H1 (cell line): ENCODE results near the gene LRBA. TPM values are rescaled to one million over a fixed set of nuclear protein-coding genes. Genes with fewer than 3 reads are reported as not detected.

Experiments
- CTCF ChIA-PET: fragments of 300-600 bp; sonication (Branson Sonifier 250); formaldehyde crosslinking; loops from one replicate; lab custom pipeline; 2021; ENCODE audit not compliant: partially characterized antibody; lab: Charles Lee
- POLR2A ChIA-PET: fragments of 300-600 bp; sonication (Branson Sonifier 250); formaldehyde crosslinking; loops from one replicate; lab custom pipeline; 2021; ENCODE audit warnings: inconsistent platforms; ENCODE audit not compliant: partially characterized antibody; lab: Charles Lee
- DNase-seq, 2 experiments: peaks; one replicate each; pipeline versions ENCODE4 v3.0.0 to v3.0.0-alpha.2; 2010 to 2022; ENCODE audit warnings: low spot score in 2 of 2, low read depth in 1 of 2, mixed read lengths in 1 of 2
- FAIRE-seq: peaks from 2 replicates; lab custom pipeline; 2011; peaks lifted over from hg19 to GRCh38; lab: Jason Lieb, UNC
- H2AFZ ChIP-seq: 2 replicates; pipeline ENCODE4 v1.8.1; 2012; ENCODE audit warnings: low read length, inconsistent platforms
- H2AK5ac ChIP-seq: 2 replicates; pipeline ENCODE4 v1.6.1; 2013; ENCODE audit warnings: low read depth, low read length
- H2BK120ac ChIP-seq: replicated peaks from 2 replicates; pipeline ENCODE3; 2013; ENCODE audit warnings: low read depth, low read length, inconsistent platforms
- H2BK12ac ChIP-seq: 2 replicates; pipeline ENCODE4 v1.6.1; 2013; ENCODE audit warnings: low read depth, low read length
- H2BK15ac ChIP-seq: 2 replicates; pipeline ENCODE4 v1.6.1; 2013; ENCODE audit warnings: low read length
- H2BK20ac ChIP-seq: 2 replicates; pipeline ENCODE4 v1.6.1; 2013; ENCODE audit warnings: low read length
- H2BK5ac ChIP-seq: 2 replicates; pipeline ENCODE4 v1.6.1; 2013; ENCODE audit warnings: low read depth, low read length
- H3K14ac ChIP-seq: 2 replicates; pipeline ENCODE4 v1.6.1; 2013; ENCODE audit warnings: inconsistent platforms; ENCODE audit not compliant: insufficient read length
- H3K18ac ChIP-seq: 2 replicates; pipeline ENCODE4 v1.6.1; 2013; ENCODE audit warnings: low read length; ENCODE audit errors: extremely low read depth
- H3K23ac ChIP-seq: 2 replicates; pipeline ENCODE4 v1.6.1; 2013; ENCODE audit warnings: inconsistent platforms; ENCODE audit not compliant: insufficient read length
- H3K23me2 ChIP-seq: 2 replicates; pipeline ENCODE4 v1.6.1; 2013; ENCODE audit warnings: low read depth, low read length
- H3K27ac ChIP-seq: 2 replicates; pipeline ENCODE4 v1.6.1; 2011; ENCODE audit warnings: low read depth, low read length, inconsistent platforms
- H3K27me3 ChIP-seq, 4 experiments: replicated peaks in 1 of 4; 1 replicate in 1 of 4; 2 replicates in 3 of 4; pipeline versions ENCODE4 v1.6.1 to v1.8.1; 2011 to 2013; ENCODE audit warnings: low read length in 3 of 4, mild to moderate bottlenecking in 3 of 4, inconsistent platforms in 2 of 4, mixed read lengths in 2 of 4, moderate library complexity in 1 of 4; ENCODE audit not compliant: control insufficient read depth in 3 of 4, insufficient read depth in 3 of 4; ENCODE audit errors: extremely low read depth in 1 of 4
- H3K36me3 ChIP-seq, 4 experiments: 2 replicates each; pipeline versions ENCODE4 v1.6.1 to v1.8.1; 2011 to 2013; ENCODE audit warnings: mild to moderate bottlenecking in 4 of 4, low read length in 3 of 4, moderate library complexity in 2 of 4, control low read depth in 1 of 4, inconsistent platforms in 1 of 4; ENCODE audit not compliant: insufficient read depth in 4 of 4, control insufficient read depth in 2 of 4
- H3K4ac ChIP-seq: replicated peaks from 2 replicates; pipeline ENCODE3; 2013; ENCODE audit warnings: low read length, low read depth, mixed read lengths, inconsistent platforms; ENCODE audit not compliant: insufficient read length
- H3K4me1 ChIP-seq, 4 experiments: replicated peaks in 1 of 4; 1 replicate in 1 of 4; 2 replicates in 3 of 4; pipeline versions ENCODE4 v1.6.1 to v1.8.1; 2011 to 2013; ENCODE audit warnings: low read length in 3 of 4, inconsistent platforms in 2 of 4, mixed read lengths in 1 of 4; ENCODE audit not compliant: insufficient read depth in 4 of 4, control insufficient read depth in 3 of 4
- H3K4me2 ChIP-seq, 2 experiments: 2 replicates each; pipeline versions ENCODE4 v1.6.1 to v1.8.1; 2011 to 2013; ENCODE audit warnings: low read depth in 2 of 2, low read length in 2 of 2, control low read depth in 1 of 2, inconsistent platforms in 1 of 2, mild to moderate bottlenecking in 1 of 2; ENCODE audit not compliant: insufficient read depth in 1 of 2
- H3K4me3 ChIP-seq, 4 experiments: fragments of 200-600, 300-600 bp in 1 of 4; sonication (generic), shearing (Covaris generic), sonication (Bioruptor Twin) in 1 of 4; 2 replicates each; pipeline versions ENCODE4 v1.5.1 to v1.8.1; 2011 to 2016; ENCODE audit warnings: low read length in 4 of 4, low read depth in 3 of 4, control low read depth in 2 of 4, inconsistent platforms in 2 of 4, mild to moderate bottlenecking in 2 of 4, mixed read lengths in 1 of 4, moderate library complexity in 1 of 4; ENCODE audit not compliant: insufficient read depth in 2 of 4; ENCODE audit errors: extremely low read depth in 1 of 4
- H3K56ac ChIP-seq: replicated peaks from 2 replicates; pipeline ENCODE3; 2013; ENCODE audit warnings: low read depth, mild to moderate bottlenecking, mixed read lengths, low read length, inconsistent platforms; ENCODE audit not compliant: insufficient read length
- H3K79me1 ChIP-seq: 2 replicates; pipeline ENCODE4 v1.6.1; 2013; ENCODE audit warnings: low read depth, low read length, control low read depth
- H3K79me2 ChIP-seq, 2 experiments: 2 replicates each; pipeline versions ENCODE4 v1.6.1 to v1.8.1; 2012 to 2013; ENCODE audit warnings: low read length in 2 of 2, mild to moderate bottlenecking in 2 of 2, inconsistent platforms in 1 of 2; ENCODE audit not compliant: insufficient read depth in 2 of 2, control insufficient read depth in 1 of 2
- H3K9ac ChIP-seq, 4 experiments: replicated peaks in 1 of 4; 1 replicate in 1 of 4; 2 replicates in 3 of 4; pipeline versions ENCODE4 v1.6.1 to v1.8.1; 2011 to 2013; ENCODE audit warnings: low read depth in 3 of 4, low read length in 3 of 4, control low read depth in 2 of 4, mild to moderate bottlenecking in 2 of 4, moderate library complexity in 2 of 4, inconsistent platforms in 1 of 4; ENCODE audit errors: extremely low read depth in 1 of 4
- H3K9me3 ChIP-seq, 2 experiments: 2 replicates each; pipeline versions ENCODE4 v1.6.1 to v1.8.1; 2012 to 2013; ENCODE audit warnings: mild to moderate bottlenecking in 2 of 2, moderate library complexity in 2 of 2, control low read depth in 1 of 2, inconsistent platforms in 1 of 2, low read depth in 1 of 2, low read length in 1 of 2, mixed read lengths in 1 of 2; ENCODE audit not compliant: insufficient read depth in 2 of 2
- H4K20me1 ChIP-seq, 2 experiments: replicated peaks in 1 of 2; 2 replicates each; pipeline versions ENCODE3 to v1.8.1; 2011 to 2013; ENCODE audit warnings: inconsistent platforms in 2 of 2, low read length in 2 of 2, mild to moderate bottlenecking in 1 of 2; ENCODE audit not compliant: insufficient read depth in 2 of 2, control insufficient read depth in 1 of 2
- H4K5ac ChIP-seq: 2 replicates; pipeline ENCODE4 v1.6.1; 2013; ENCODE audit warnings: low read length, low read depth, mixed read lengths, inconsistent platforms; ENCODE audit not compliant: insufficient read length
- H4K8ac ChIP-seq: 2 replicates; pipeline ENCODE4 v1.8.0; 2013; ENCODE audit warnings: mild to moderate bottlenecking, moderate library complexity, low read length, inconsistent platforms; ENCODE audit not compliant: insufficient read depth; ENCODE audit errors: extremely low read depth
- H4K91ac ChIP-seq: replicated peaks from 2 replicates; pipeline ENCODE3; 2013; ENCODE audit warnings: low read length, mixed read lengths, inconsistent platforms; ENCODE audit not compliant: insufficient read length
- JUN ChIP-seq: IDR thresholded peaks from 2 replicates; pipeline ENCODE4 v1.6.1; 2011; ENCODE audit warnings: low read depth, mild to moderate bottlenecking, improper control_type of control experiment, low read length
- KDM4A ChIP-seq: IDR thresholded peaks from one replicate; pipeline ENCODE4 v1.7.1; 2012; ENCODE audit warnings: low read depth, mild to moderate bottlenecking, moderate library complexity, low read length, inconsistent platforms; ENCODE audit not compliant: severe bottlenecking
- RBBP5 ChIP-seq: IDR thresholded peaks from 2 replicates; pipeline ENCODE4 v1.7.1; 2012; ENCODE audit warnings: low read depth, mild to moderate bottlenecking, inconsistent platforms, low read length, moderate library complexity, borderline replicate concordance
- RXRA ChIP-seq: IDR thresholded peaks from 2 replicates; pipeline ENCODE4 v1.6.1; 2011; ENCODE audit warnings: low read depth, mild to moderate bottlenecking, low read length, moderate library complexity; ENCODE audit not compliant: insufficient read depth
- polyA plus RNA-seq, 7 experiments: library from polyadenylated mRNA; depleted of rRNA in 3 of 7; stranded (reverse) in 5 of 7; unstranded in 2 of 7; fragments of >200 nt in 5 of 7; fragments of 200-250 nt in 2 of 7; gene quantifications; 1 replicate in 5 of 7; 2 replicates in 1 of 7; 4 replicates in 1 of 7; pipeline versions ENCODE4 v1.2.1 to v1.2.3, GENCODE V29; 2011 to 2013; ENCODE audit warnings: missing spikeins in 2 of 7, mixed read lengths in 2 of 7
- total RNA-seq: library from RNA; stranded (reverse); fragmentation: NEBNext Ultra II Directional; extraction: Animal tissue kit (Norgen Biotek cat#: 25700); gene quantifications from 2 replicates; pipeline ENCODE4 v1.2.1, GENCODE V29; 2021

The LRBA gene
- total and polyA plus RNA-seq, 2 of the 8 experiments (the other 6 are each of a cell fraction or from before 2014, with no cell fraction given), result 54.6 to 83.2 TPM

GRCh38 chr4:150501983-150502382 is 513.1 kb downstream of the LRBA start:
- H3K23me2 ChIP-seq, result no peaks in the 10 kb centered on the region
- no peak overlapping the region for H2BK15ac ChIP-seq
- DNase-seq, result no peak
- H2BK20ac ChIP-seq, result no peak overlapping the region
- H2BK12ac ChIP-seq, result no peak overlapping the region
- CTCF ChIA-PET, result no interaction called here
- TF ChIP-seq KDM4A (no peak), RBBP5 (no peak), RXRA (no peak), JUN (no peak)
- TF ChIP-seq, all 59 proteins: peak for 0
- Histone ChIP-seq H3K9ac (no peak overlapping the region), H3K36me3 (peaks cover 0 to 7% (median 0%) of the 10 kb centered on the region in 4 experiments; a peak in 1 of 8 replicates), H3K18ac (no peak overlapping the region), H3K4me1 (no peaks in the 10 kb centered on the region), H2BK120ac (no peak overlapping the region), H4K91ac (no peak overlapping the region), H2AFZ (no peak overlapping the region), H3K4me2 (no peak overlapping the region), H2AK5ac (no peak overlapping the region), H3K79me2 (no peaks in the 10 kb centered on the region), H4K8ac (no peak overlapping the region), H3K56ac (no peak overlapping the region), H2BK5ac (no peak overlapping the region), H4K20me1 (no peaks in the 10 kb centered on the region), H3K23ac (no peak overlapping the region), H3K79me1 (no peaks in the 10 kb centered on the region), H3K4me3 (no peak overlapping the region), H3K14ac (no peak overlapping the region), H3K9me3 (peaks cover 9 to 10% of the 10 kb centered on the region in 2 experiments; a peak in 1 of 4 replicates), H3K27ac (no peak overlapping the region), H4K5ac (no peak overlapping the region), H3K27me3 (no peaks in the 10 kb centered on the region), H3K4ac (no peak overlapping the region)
- POLR2A ChIA-PET, result no interaction called here
- FAIRE-seq, result no peak
